ENCODE measurements around the gene WNK1.
"Not testable (repeated sequence)": the region's sequence is repeated elsewhere in the genome, so short reads cannot be mapped to it uniquely, and the experiment has no call there.

WNK1 gene

GRCh38 chr12:740921-741320 lies 11.5 kb upstream of the WNK1 start:
- in situ Hi-C loops (cut with MboI; ENCODE audit: low sequenced_read_pairs): no loop called here

- in situ Hi-C loops (cut with MboI; ENCODE audit: low sequenced_read_pairs): no loop called here
Observed at GRCh38 chr12:749751-750270, 2.6 kb upstream of the WNK1 start.

- in situ Hi-C loops (cut with MboI; ENCODE audit: low sequenced_read_pairs): no loop called here
Observed at GRCh38 chr12:750366-751191, 1.8 kb upstream of the WNK1 start.

GRCh38 chr12:751192-751998 lies 984 bp upstream of the WNK1 start:
- in situ Hi-C loops (cut with MboI; ENCODE audit: low sequenced_read_pairs): no loop called here

- in situ Hi-C loops (cut with MboI; ENCODE audit: low sequenced_read_pairs): no loop called here
Observed at GRCh38 chr12:752695-753610, 574 bp downstream of the WNK1 start.

GRCh38 chr12:753611-754472 lies 1.5 kb downstream of the WNK1 start:
- in situ Hi-C loops (cut with MboI; ENCODE audit: low sequenced_read_pairs): no loop called here

- in situ Hi-C loops (cut with MboI; ENCODE audit: low sequenced_read_pairs): no loop called here
Observed at GRCh38 chr12:754473-754820, 2.1 kb downstream of the WNK1 start.

- in situ Hi-C loops (cut with MboI; ENCODE audit: low sequenced_read_pairs): no loop called here
Observed at GRCh38 chr12:754851-755562, 2.6 kb downstream of the WNK1 start.

- in situ Hi-C loops (cut with MboI; ENCODE audit: low sequenced_read_pairs): no loop called here
Observed at GRCh38 chr12:759628-760027, 7.2 kb downstream of the WNK1 start.

GRCh38 chr12:761256-761655 lies 8.9 kb downstream of the WNK1 start:
- in situ Hi-C loops (cut with MboI; ENCODE audit: low sequenced_read_pairs): no loop called here

GRCh38 chr12:765840-766239 lies 13.5 kb downstream of the WNK1 start:
- in situ Hi-C loops (cut with MboI; ENCODE audit: low sequenced_read_pairs): no loop called here

GRCh38 chr12:768434-768833 lies 16.1 kb downstream of the WNK1 start:
- in situ Hi-C loops (cut with MboI; ENCODE audit: low sequenced_read_pairs): no loop called here

- in situ Hi-C loops (cut with MboI; ENCODE audit: low sequenced_read_pairs): no loop called here
Observed at GRCh38 chr12:770479-770878, 18.1 kb downstream of the WNK1 start.

- in situ Hi-C loops (cut with MboI; ENCODE audit: low sequenced_read_pairs): no loop called here
Observed at GRCh38 chr12:772056-772697, 19.8 kb downstream of the WNK1 start.

- in situ Hi-C loops (cut with MboI; ENCODE audit: low sequenced_read_pairs): no loop called here
Observed at GRCh38 chr12:774051-774614, 21.8 kb downstream of the WNK1 start.

GRCh38 chr12:775973-776771 lies 23.8 kb downstream of the WNK1 start:
- in situ Hi-C loops (cut with MboI; ENCODE audit: low sequenced_read_pairs): not testable (repeated sequence)

- in situ Hi-C loops (cut with MboI; ENCODE audit: low sequenced_read_pairs): not testable (repeated sequence)
Observed at GRCh38 chr12:776772-777373, 24.5 kb downstream of the WNK1 start.
